ENCODE results near the gene CENPF. TPM values are rescaled to one million over a fixed set of nuclear protein-coding genes. Genes with fewer than 3 reads are reported as not detected.
"Not testable (repeated sequence)": the region's sequence is repeated elsewhere in the genome, so short reads cannot be mapped to it uniquely, and the experiment has no call there.

Gene CENPF
- total and polyA plus RNA-seq, 9 donors, result 25.5 to 54.2 (median 40.7) TPM

GRCh38 chr1:214569357-214570004 is 33.5 kb upstream of the CENPF start:
- no peaks in the 10 kb centered on the region for H3K36me3 ChIP-seq (ENCODE audit: control insufficient read depth, insufficient read depth, low read length)
- no peaks in the 10 kb centered on the region for H3K9me3 ChIP-seq (replicated peaks; ENCODE audit: control insufficient read depth, low read depth, low read length)
- no peaks in the 10 kb centered on the region for H3K27me3 ChIP-seq (ENCODE audit: control insufficient read depth, insufficient read depth, low read length)
- WGBS (ENCODE audit: insufficient coverage), result 94% methylated on average over 1 of the region's 2 CpGs
- H3K4me3 ChIP-seq (ENCODE audit: low read length), result no peak overlapping the region
- DNase-seq, result no peak
- no peaks in the 10 kb centered on the region for H3K4me1 ChIP-seq (ENCODE audit: control insufficient read depth, insufficient read depth, low read length)
- H3K27ac ChIP-seq (ENCODE audit: low read length), result no peak overlapping the region

- Histone ChIP-seq H3K27ac (ENCODE audit: low read length) (no peak overlapping the region), H3K36me3 (ENCODE audit: control insufficient read depth, insufficient read depth, low read length) (no peaks in the 10 kb centered on the region), H3K4me1 (ENCODE audit: control insufficient read depth, insufficient read depth, low read length) (no peaks in the 10 kb centered on the region), H3K27me3 (ENCODE audit: control insufficient read depth, insufficient read depth, low read length) (no peaks in the 10 kb centered on the region), H3K9me3 (replicated peaks; ENCODE audit: control insufficient read depth, low read depth, low read length) (no peaks in the 10 kb centered on the region), H3K4me3 (ENCODE audit: low read length) (no peak overlapping the region)
- DNase-seq, result no peak
- WGBS (ENCODE audit: insufficient coverage), result no CpG with 5 or more reads among the region's 2 CpGs
These were observed 32.6 kb upstream of the CENPF start for GRCh38 chr1:214570442-214570841.

GRCh38 chr1:214571281-214571680 is 31.7 kb upstream of the CENPF start:
- Histone ChIP-seq H3K9me3 (replicated peaks; ENCODE audit: control insufficient read depth, low read depth, low read length) (peaks cover 5% of the 10 kb centered on the region), H3K4me1 (ENCODE audit: control insufficient read depth, insufficient read depth, low read length) (no peaks in the 10 kb centered on the region), H3K27me3 (ENCODE audit: control insufficient read depth, insufficient read depth, low read length) (no peaks in the 10 kb centered on the region), H3K4me3 (ENCODE audit: low read length) (no peak overlapping the region), H3K36me3 (ENCODE audit: control insufficient read depth, insufficient read depth, low read length) (no peaks in the 10 kb centered on the region), H3K27ac (ENCODE audit: low read length) (no peak overlapping the region)
- DNase-seq, result no peak

GRCh38 chr1:214573386-214574318 is 29.3 kb upstream of the CENPF start:
- no peaks in the 10 kb centered on the region for H3K4me1 ChIP-seq (ENCODE audit: control insufficient read depth, insufficient read depth, low read length)
- no peak overlapping the region for H3K4me3 ChIP-seq (ENCODE audit: low read length)
- WGBS (ENCODE audit: insufficient coverage), result 64% methylated on average over 2 of the region's 11 CpGs
- H3K36me3 ChIP-seq (ENCODE audit: control insufficient read depth, insufficient read depth, low read length), result no peaks in the 10 kb centered on the region
- no peak overlapping the region for H3K27ac ChIP-seq (ENCODE audit: low read length)
- DNase-seq, result no peak
- H3K9me3 ChIP-seq (replicated peaks; ENCODE audit: control insufficient read depth, low read depth, low read length), result peaks cover 11% of the 10 kb centered on the region
- H3K27me3 ChIP-seq (ENCODE audit: control insufficient read depth, insufficient read depth, low read length), result no peaks in the 10 kb centered on the region

GRCh38 chr1:214574598-214575411 is 28.2 kb upstream of the CENPF start:
- Histone ChIP-seq H3K27me3 (ENCODE audit: control insufficient read depth, insufficient read depth, low read length) (no peaks in the 10 kb centered on the region), H3K4me3 (ENCODE audit: low read length) (no peak overlapping the region), H3K9me3 (replicated peaks; ENCODE audit: control insufficient read depth, low read depth, low read length) (peaks cover 11% of the 10 kb centered on the region), H3K36me3 (ENCODE audit: control insufficient read depth, insufficient read depth, low read length) (no peaks in the 10 kb centered on the region), H3K27ac (ENCODE audit: low read length) (no peak overlapping the region), H3K4me1 (ENCODE audit: control insufficient read depth, insufficient read depth, low read length) (no peaks in the 10 kb centered on the region)
- no CpG with 5 or more reads among the region's 3 CpGs for WGBS (ENCODE audit: insufficient coverage)
- no peak for DNase-seq

GRCh38 chr1:214576120-214576519 is 26.9 kb upstream of the CENPF start:
- not testable (repeated sequence) for H3K4me1 ChIP-seq (ENCODE audit: control insufficient read depth, insufficient read depth, low read length); H3K27me3 ChIP-seq (ENCODE audit: control insufficient read depth, insufficient read depth, low read length); H3K27ac ChIP-seq (ENCODE audit: low read length); H3K4me3 ChIP-seq (ENCODE audit: low read length); H3K36me3 ChIP-seq (ENCODE audit: control insufficient read depth, insufficient read depth, low read length); DNase-seq
- no CpG with 5 or more reads among the region's 3 CpGs for WGBS (ENCODE audit: insufficient coverage)
- peaks cover 11% of the 10 kb centered on the region for H3K9me3 ChIP-seq (replicated peaks; ENCODE audit: control insufficient read depth, low read depth, low read length)

- H3K4me3 ChIP-seq (ENCODE audit: low read length), result no peak overlapping the region
- no peaks in the 10 kb centered on the region for H3K36me3 ChIP-seq (ENCODE audit: control insufficient read depth, insufficient read depth, low read length)
- peaks cover 11% of the 10 kb centered on the region for H3K9me3 ChIP-seq (replicated peaks; ENCODE audit: control insufficient read depth, low read depth, low read length)
- no peak overlapping the region for H3K27ac ChIP-seq (ENCODE audit: low read length)
- DNase-seq, result no peak
- H3K4me1 ChIP-seq (ENCODE audit: control insufficient read depth, insufficient read depth, low read length), result no peaks in the 10 kb centered on the region
- no peaks in the 10 kb centered on the region for H3K27me3 ChIP-seq (ENCODE audit: control insufficient read depth, insufficient read depth, low read length)
These were observed 23.8 kb upstream of the CENPF start for GRCh38 chr1:214579183-214579582.

GRCh38 chr1:214581785-214582184 is 21.2 kb upstream of the CENPF start:
- no peak overlapping the region for H3K27ac ChIP-seq (ENCODE audit: low read length)
- no peak overlapping the region for H3K4me3 ChIP-seq (ENCODE audit: low read length)
- H3K4me1 ChIP-seq (ENCODE audit: control insufficient read depth, insufficient read depth, low read length), result no peaks in the 10 kb centered on the region
- H3K9me3 ChIP-seq (replicated peaks; ENCODE audit: control insufficient read depth, low read depth, low read length), result peaks cover 3% of the 10 kb centered on the region
- 0% methylated on average over 1 of the region's 2 CpGs for whole genome bisulfite sequencing (ENCODE audit: insufficient coverage)
- DNase-seq, result no peak
- H3K36me3 ChIP-seq (ENCODE audit: control insufficient read depth, insufficient read depth, low read length), result no peaks in the 10 kb centered on the region
- no peaks in the 10 kb centered on the region for H3K27me3 ChIP-seq (ENCODE audit: control insufficient read depth, insufficient read depth, low read length)

- no peaks in the 10 kb centered on the region for H3K4me1 ChIP-seq (ENCODE audit: control insufficient read depth, insufficient read depth, low read length)
- no peaks in the 10 kb centered on the region for H3K36me3 ChIP-seq (ENCODE audit: control insufficient read depth, insufficient read depth, low read length)
- H3K9me3 ChIP-seq (replicated peaks; ENCODE audit: control insufficient read depth, low read depth, low read length), result no peaks in the 10 kb centered on the region
- H3K4me3 ChIP-seq (ENCODE audit: low read length), result no peak overlapping the region
- no peak for DNase-seq
- H3K27me3 ChIP-seq (ENCODE audit: control insufficient read depth, insufficient read depth, low read length), result no peaks in the 10 kb centered on the region
- no peak overlapping the region for H3K27ac ChIP-seq (ENCODE audit: low read length)
- WGBS (ENCODE audit: insufficient coverage), result no CpG with 5 or more reads among the region's 7 CpGs
These were observed 20.6 kb upstream of the CENPF start for GRCh38 chr1:214582289-214582891.

- Histone ChIP-seq H3K4me1 (ENCODE audit: control insufficient read depth, insufficient read depth, low read length) (no peaks in the 10 kb centered on the region), H3K36me3 (ENCODE audit: control insufficient read depth, insufficient read depth, low read length) (no peaks in the 10 kb centered on the region), H3K9me3 (replicated peaks; ENCODE audit: control insufficient read depth, low read depth, low read length) (no peaks in the 10 kb centered on the region), H3K27me3 (ENCODE audit: control insufficient read depth, insufficient read depth, low read length) (no peaks in the 10 kb centered on the region), H3K4me3 (ENCODE audit: low read length) (no peak overlapping the region), H3K27ac (ENCODE audit: low read length) (no peak overlapping the region)
- WGBS (ENCODE audit: insufficient coverage), result 74% methylated on average over 3 of the region's 6 CpGs
- no peak for DNase-seq
These were observed 19.9 kb upstream of the CENPF start for GRCh38 chr1:214583113-214583512.
